Transverse colon (tissue), 4 donors: ENCODE results near the gene SEBOX. TPM values are rescaled to one million over a fixed set of nuclear protein-coding genes. Genes with fewer than 3 reads are reported as not detected.

Experiments
- DNase-seq: peaks from one replicate; pipeline ENCODE4 v3.0.0-alpha.2; 2019
- H3K27ac ChIP-seq, 4 donors: fragments of 200-600 bp; sonication (generic); 2 replicates each; pipeline ENCODE4 v1.5.1; 2016 to 2018; ENCODE audit warnings: inconsistent platforms in 4 of 4
- H3K27me3 ChIP-seq: fragments of 200-600 bp; sonication (generic); 2 replicates; pipeline ENCODE4 v1.5.1; 2017; ENCODE audit warnings: inconsistent platforms
- H3K36me3 ChIP-seq, 4 donors: fragments of 200-600 bp; sonication (generic); 2 replicates each; pipeline ENCODE4 v1.5.1; 2017 to 2019; ENCODE audit warnings: inconsistent platforms in 4 of 4
- H3K4me1 ChIP-seq, 4 donors: fragments of 200-600 bp; sonication (generic); 2 replicates each; pipeline ENCODE4 v1.5.1; 2017 to 2020; ENCODE audit warnings: inconsistent platforms in 4 of 4
- H3K4me3 ChIP-seq, 4 donors: fragments of 200-600 bp; sonication (generic); 1 replicate in 1 of 4; 2 replicates in 3 of 4; pipeline versions ENCODE4 v1.5.1 to v1.6.1; 2017 to 2019; ENCODE audit warnings: inconsistent platforms in 4 of 4
- H3K9me3 ChIP-seq, 2 donors: fragments of 200-600 bp; sonication (generic); 2 replicates each; pipeline ENCODE4 v1.5.1; 2017 to 2019; ENCODE audit warnings: inconsistent platforms in 2 of 2
- CTCF ChIP-seq, 5 experiments: fragments of 200-600 bp in 3 of 5; fragments of 450-650 bp in 2 of 5; sonication (generic) in 3 of 5; IDR thresholded peaks; 1 replicate in 2 of 5; 2 replicates in 3 of 5; pipeline ENCODE4 v1.5.1; 2016 to 2017; ENCODE audit warnings: antibody characterized with exemption in 5 of 5, inconsistent platforms in 3 of 5, mild to moderate bottlenecking in 2 of 5, moderate library complexity in 1 of 5
- EP300 ChIP-seq: sonication (generic); formaldehyde crosslinking; IDR thresholded peaks from one replicate; pipeline ENCODE4 v1.6.1; 2017; ENCODE audit warnings: antibody characterized with exemption, low read depth
- POLR2A ChIP-seq: fragments of 450-650 bp; IDR thresholded peaks from one replicate; pipeline ENCODE4 v1.6.1; 2016; ENCODE audit warnings: antibody characterized with exemption, mild to moderate bottlenecking, moderate library complexity
- POLR2AphosphoS5 ChIP-seq, 3 donors: sonication (generic); formaldehyde crosslinking; IDR thresholded peaks; one replicate each; pipeline ENCODE4 v1.6.1; 2016; ENCODE audit warnings: antibody characterized with exemption in 3 of 3
- WGBS, 2 donors: methylation state at CpG; one replicate each; pipeline ENCODE4 v1.1.5; 2018; ENCODE audit warnings: low coverage in 1 of 2; 5-methylcytosine and 5-hydroxymethylcytosine counted together
- in situ Hi-C, 4 donors: fragments of 200-750 bp; cut with MboI; loops; one replicate each; pipeline versions ENCODE4 v1.15.0 to v1.15.1; 2017; ENCODE audit warnings: low sequenced_read_pairs in 3 of 4, low pct_ligation_motif_present in 1 of 4, low pct_unique_long_range_greater_than_20kb in 1 of 4
- intact Hi-C: fragments of 100-400 bp; cut with DNase I; formaldehyde crosslinking; loops from one replicate; pipeline ENCODE4 v1.15.1; 2023; ENCODE audit warnings: low total_unique reads
- total RNA-seq, 4 donors: library from RNA; depleted of rRNA; stranded (reverse); fragments of >200 nt; gene quantifications; one replicate each; pipeline ENCODE4 v1.1.0, GENCODE V29; 2016

The SEBOX gene
- total RNA-seq, 4 donors from 2014 or later: not detected

- no peak overlapping the region for H3K27ac ChIP-seq
- peaks cover 0 to 55% (median 30%) of the 10 kb centered on the region in 4 donors for H3K36me3 ChIP-seq
- 85 to 90% methylated on average over 2 to 9 of the region's 9 CpGs for WGBS, 2 donors
- no peak for DNase-seq
- intact Hi-C loops (no loop called here), in situ Hi-C loops (no loop called here)
- H3K9me3 ChIP-seq: no peaks in the 10 kb centered on the region
- no peaks in the 10 kb centered on the region for H3K27me3 ChIP-seq
- no peak overlapping the region for H3K4me3 ChIP-seq
- no peaks in the 10 kb centered on the region for H3K4me1 ChIP-seq
- no peak for TF ChIP-seq EP300
- no peak for TF ChIP-seq POLR2AphosphoS5 (IDR thresholded peaks at IDR 0.05)
Observed at GRCh38 chr17:28344011-28344410, 21.0 kb downstream of the SEBOX start.

- H3K9me3 ChIP-seq: no peaks in the 10 kb centered on the region
- H3K27ac ChIP-seq: no peak overlapping the region
- DNase-seq: no peak
- H3K4me3 ChIP-seq: no peak overlapping the region
- in situ Hi-C loops (no loop called here), intact Hi-C loops (no loop called here)
- H3K27me3 ChIP-seq: no peaks in the 10 kb centered on the region
- H3K36me3 ChIP-seq: peaks cover 0 to 54% (median 28%) of the 10 kb centered on the region in 4 donors
- no peak for TF ChIP-seq CTCF (IDR thresholded peaks at IDR 0.05)
- TF ChIP-seq POLR2A: no peak
- no peak for TF ChIP-seq POLR2AphosphoS5 (IDR thresholded peaks at IDR 0.05)
- TF ChIP-seq EP300: no peak
- H3K4me1 ChIP-seq: no peaks in the 10 kb centered on the region
- WGBS, 2 donors: 81 to 92% methylated on average over 2 to 10 of the region's 10 CpGs
Observed at GRCh38 chr17:28343491-28343932, 21.5 kb downstream of the SEBOX start.

- 88% methylated on average over 14 of the region's 14 CpGs; no CpG with 5 or more reads in 1 of the 2 donors for WGBS, 2 donors
- no peaks in the 10 kb centered on the region for H3K9me3 ChIP-seq
- no peak overlapping the region for H3K27ac ChIP-seq
- in situ Hi-C loops: no loop called here
- no peak overlapping the region for H3K4me3 ChIP-seq
- no peak for TF ChIP-seq POLR2A
- TF ChIP-seq POLR2AphosphoS5 (IDR thresholded peaks at IDR 0.05): no peak
- TF ChIP-seq EP300: no peak
- TF ChIP-seq CTCF (IDR thresholded peaks at IDR 0.05): no peak
- no peaks in the 10 kb centered on the region for H3K27me3 ChIP-seq
- peaks cover 0 to 10% (median under 1%) of the 10 kb centered on the region in 4 donors for H3K4me1 ChIP-seq
- H3K36me3 ChIP-seq: peaks cover 0 to 42% (median 23%) of the 10 kb centered on the region in 4 donors
- DNase-seq: no peak
- intact Hi-C loops: no loop called here
Observed at GRCh38 chr17:28342313-28342712, 22.7 kb downstream of the SEBOX start.

- H3K9me3 ChIP-seq: no peaks in the 10 kb centered on the region
- WGBS, 2 donors: 88% methylated on average over 11 of the region's 11 CpGs; no CpG with 5 or more reads in 1 of the 2 donors
- H3K36me3 ChIP-seq: peaks cover 0 to 39% (median 21%) of the 10 kb centered on the region in 4 donors
- H3K4me1 ChIP-seq: peaks cover 4 to 18% (median 6%) of the 10 kb centered on the region in 4 donors
- H3K27me3 ChIP-seq: no peaks in the 10 kb centered on the region
- TF ChIP-seq POLR2A: no peak
- no peak for TF ChIP-seq CTCF (IDR thresholded peaks at IDR 0.05)
- no peak for TF ChIP-seq POLR2AphosphoS5 (IDR thresholded peaks at IDR 0.05)
- no peak for TF ChIP-seq EP300
- no peak for DNase-seq
- no peak overlapping the region for H3K4me3 ChIP-seq
- in situ Hi-C loops: no loop called here
- H3K27ac ChIP-seq: no peak overlapping the region
- intact Hi-C loops: no loop called here
Observed at GRCh38 chr17:28341516-28341915, 23.5 kb downstream of the SEBOX start.

GRCh38 chr17:28340374-28340773 lies 24.6 kb downstream of the SEBOX start:
- in situ Hi-C loops (no loop called here), intact Hi-C loops (no loop called here)
- H3K9me3 ChIP-seq: no peaks in the 10 kb centered on the region
- H3K4me1 ChIP-seq: peaks cover 7 to 23% (median 11%) of the 10 kb centered on the region in 4 donors
- no peak overlapping the region for H3K4me3 ChIP-seq
- TF ChIP-seq POLR2A (no peak), CTCF (IDR thresholded peaks at IDR 0.05) (no peak), POLR2AphosphoS5 (IDR thresholded peaks at IDR 0.05) (no peak), EP300 (no peak)
- H3K27me3 ChIP-seq: no peaks in the 10 kb centered on the region
- 60 to 86% methylated on average over 1 to 6 of the region's 6 CpGs for WGBS, 2 donors
- DNase-seq: no peak
- H3K27ac ChIP-seq: no peak overlapping the region
- peaks cover 0 to 39% (median 17%) of the 10 kb centered on the region in 4 donors for H3K36me3 ChIP-seq
